A673 (cell line): Measurements from ENCODE around the gene COMMD3.

Experiments
- CTCF ChIP-seq: fragments of 300-800, 200-600 bp; sonication (generic); conservative IDR thresholded peaks from 2 replicates; pipeline ENCODE4 v1.5.1; 2017; ENCODE audit warnings: low read depth, mild to moderate bottlenecking, antibody characterized with exemption, low read length, moderate library complexity, mixed read lengths
- EZH2 ChIP-seq: fragments of 200-600 bp; sonication (generic); IDR thresholded peaks from 2 replicates; pipeline ENCODE4 v1.6.1; 2017; ENCODE audit warnings: borderline replicate concordance, low read depth, mild to moderate bottlenecking, mixed read lengths, antibody characterized with exemption, low read length; ENCODE audit not compliant: poor library complexity, severe bottlenecking

GRCh38 chr10:22351131-22351703, 35.0 kb downstream of the COMMD3 start:
- TF ChIP-seq CTCF: no peak
- TF ChIP-seq EZH2: no peak
